GM21390 (cell line): ENCODE results near the gene ADISSP.

Experiments
- ATAC-seq: cut with Tn5 transposase; IDR thresholded peaks from one replicate; pipeline ENCODE4 v1.9.1; 2021; ENCODE audit not compliant: unreplicated experiment

Gene ADISSP

DNA sequence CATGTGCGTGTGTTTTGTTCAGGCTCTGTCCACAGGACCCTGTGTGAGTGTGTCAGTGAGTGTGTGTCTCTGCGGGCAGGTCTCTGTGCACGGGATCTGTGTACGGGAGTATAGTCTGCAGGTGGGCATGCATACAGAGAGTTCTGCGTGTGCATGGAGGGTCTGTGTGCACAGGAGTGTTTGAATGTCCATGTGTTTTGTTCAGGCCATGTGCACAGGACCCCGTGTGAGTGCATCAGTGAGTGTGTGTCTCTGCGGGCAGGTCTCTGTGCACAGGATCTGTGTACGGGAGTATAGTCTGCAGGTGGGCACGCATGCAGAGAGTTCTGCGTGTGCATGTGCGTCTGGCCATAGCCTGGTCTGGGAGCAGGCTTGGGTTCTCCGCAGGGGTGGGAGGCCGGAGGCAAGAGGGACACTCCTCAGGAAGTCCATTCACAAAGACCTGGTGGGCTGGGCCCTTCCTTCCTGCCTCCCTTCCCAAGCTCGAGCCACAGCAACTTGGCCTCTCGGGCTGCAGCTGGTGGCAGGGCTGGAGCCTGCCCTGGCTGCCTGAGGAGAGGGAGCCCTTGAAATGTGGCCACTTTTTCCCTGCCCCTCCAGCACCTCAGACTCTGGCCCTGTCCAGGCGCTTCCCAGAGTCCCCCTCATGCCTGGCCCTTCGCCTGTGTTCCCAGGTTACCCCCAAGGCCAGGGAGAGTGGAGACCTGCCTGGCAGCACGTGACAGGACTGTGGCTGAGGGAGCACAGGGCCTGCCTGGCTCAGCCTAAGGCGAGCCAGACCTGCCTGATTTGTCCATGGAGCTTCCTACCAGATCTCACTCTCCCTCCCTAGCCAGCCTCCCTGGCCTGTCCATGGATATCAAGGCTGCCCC, 28.3 kb downstream of the ADISSP start:
- ATAC-seq = no peak

GRCh38 chr20:3738111-3739053, 29.2 kb downstream of the ADISSP start:
- no peak for ATAC-seq

DNA sequence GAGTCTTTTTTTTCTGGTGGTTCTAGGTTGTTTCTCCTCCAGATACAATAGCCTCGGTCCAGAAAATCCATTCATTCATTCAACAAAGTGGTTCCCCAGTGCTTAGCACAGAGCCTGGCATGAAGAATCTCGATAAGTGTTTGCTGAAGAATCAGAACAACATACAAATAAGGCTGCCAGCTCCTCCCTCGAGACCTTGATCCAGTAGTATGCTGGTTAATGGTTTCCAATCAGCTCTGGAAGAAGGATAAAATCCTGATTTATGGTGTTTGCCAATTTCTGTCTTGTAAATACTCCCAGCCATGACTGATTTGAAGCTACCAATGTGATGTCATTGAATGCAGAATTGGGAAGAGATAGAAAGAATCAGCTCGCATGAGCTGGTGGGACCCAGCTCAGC, 31.8 kb downstream of the ADISSP start:
- ATAC-seq = no peak

GRCh38 chr20:3734111-3734843, 33.3 kb downstream of the ADISSP start:
- ATAC-seq = no peak

DNA sequence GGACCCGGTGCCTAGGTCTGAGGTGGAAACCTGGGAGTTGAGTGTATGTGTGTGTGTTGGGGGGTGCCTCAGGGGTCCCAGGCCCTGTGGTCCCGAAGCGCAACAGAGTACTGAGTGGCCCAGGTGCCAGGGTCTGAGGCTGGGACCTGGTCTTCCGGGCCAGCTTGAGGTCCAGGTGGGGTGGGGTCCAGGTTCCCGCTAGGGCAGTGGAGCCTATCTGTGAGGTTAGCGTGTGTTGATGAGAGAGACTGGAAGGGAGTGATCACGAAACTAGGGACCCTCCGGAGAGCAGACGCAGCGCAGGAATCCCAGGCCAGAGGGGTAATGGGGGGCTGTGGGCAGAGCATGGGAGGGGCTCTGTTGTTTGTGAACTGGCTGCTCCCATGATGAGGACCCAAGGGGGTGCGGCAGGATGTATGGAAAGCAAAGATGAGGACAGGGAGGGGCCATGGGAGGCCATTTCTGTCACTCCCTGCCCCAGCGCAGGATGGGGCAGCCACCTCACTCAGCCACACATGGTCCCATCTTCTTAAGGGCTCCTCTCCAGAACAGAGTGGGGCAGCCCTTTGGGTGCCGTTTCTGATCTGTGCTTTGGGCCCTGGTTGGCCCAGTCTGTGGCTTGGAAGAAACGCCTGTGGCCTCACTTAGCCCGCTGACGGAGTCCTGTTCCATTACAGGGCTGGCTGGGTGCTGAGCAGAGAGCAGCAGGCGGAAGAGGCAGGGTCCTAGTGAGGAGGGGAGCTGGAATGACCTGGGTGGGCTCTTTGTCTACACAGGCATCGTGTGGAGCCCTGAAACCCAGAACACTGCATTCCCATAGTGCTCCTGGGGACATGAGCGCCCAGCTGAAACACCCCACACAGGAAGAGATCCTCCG, 34.2 kb downstream of the ADISSP start:
- ATAC-seq = no peak

DNA sequence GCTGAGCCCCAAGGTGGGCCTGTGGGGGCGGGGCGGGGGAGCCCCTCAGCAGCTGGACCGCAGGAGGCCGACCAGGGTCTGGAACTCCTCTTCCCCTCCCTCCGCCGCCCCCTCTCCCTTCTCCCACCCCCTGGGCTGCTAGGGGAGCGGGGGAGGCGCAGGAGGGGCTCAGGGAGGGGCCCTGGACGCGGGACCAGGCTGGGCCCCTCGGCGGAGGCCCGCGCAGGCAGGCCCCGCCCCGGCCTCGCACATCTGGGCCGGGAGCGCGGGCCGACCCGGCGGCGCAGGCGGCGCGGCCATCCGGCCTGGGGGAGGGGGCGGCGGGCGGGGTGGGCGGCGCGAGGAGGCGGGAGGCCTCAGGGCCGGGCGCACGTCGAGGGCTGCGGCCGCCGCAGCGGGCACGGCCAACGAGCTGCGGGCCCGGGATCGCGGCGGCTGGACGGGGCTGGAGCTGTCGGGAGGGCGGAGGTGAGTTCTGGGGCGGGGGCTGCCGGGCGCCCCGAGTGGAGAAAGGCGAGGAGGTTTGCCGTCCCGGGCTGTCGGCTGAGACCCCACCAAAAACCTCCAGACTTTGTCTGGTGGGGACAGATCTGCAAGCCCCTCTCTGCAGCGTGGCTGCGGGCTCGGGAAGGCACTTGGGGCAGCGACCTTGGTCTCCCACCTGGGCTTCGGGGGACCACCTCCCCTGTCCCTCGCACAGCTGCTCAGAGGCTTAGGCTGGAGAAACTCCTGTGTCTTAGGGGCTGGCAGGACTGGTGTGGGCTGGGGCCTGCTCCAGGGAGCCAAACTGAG, 35.0 kb downstream of the ADISSP start, which contains the start of gene HSPA12B:
Gene HSPA12B, plus strand, starts transcription at position 359 of the 792 bp plus-strand sequence. CDS start 5,990 bp downstream, outside the sequence.
- no peak for ATAC-seq

GRCh38 chr20:3731944-3732326, 35.6 kb downstream of the ADISSP start:
- ATAC-seq = no peak

GRCh38 chr20:3730803-3731672, 36.5 kb downstream of the ADISSP start:
- no peak for ATAC-seq

GRCh38 chr20:3729811-3730540, 37.6 kb downstream of the ADISSP start:
- ATAC-seq = no peak

GRCh38 chr20:3729378-3729777, 38.2 kb downstream of the ADISSP start:
- ATAC-seq = no peak

DNA sequence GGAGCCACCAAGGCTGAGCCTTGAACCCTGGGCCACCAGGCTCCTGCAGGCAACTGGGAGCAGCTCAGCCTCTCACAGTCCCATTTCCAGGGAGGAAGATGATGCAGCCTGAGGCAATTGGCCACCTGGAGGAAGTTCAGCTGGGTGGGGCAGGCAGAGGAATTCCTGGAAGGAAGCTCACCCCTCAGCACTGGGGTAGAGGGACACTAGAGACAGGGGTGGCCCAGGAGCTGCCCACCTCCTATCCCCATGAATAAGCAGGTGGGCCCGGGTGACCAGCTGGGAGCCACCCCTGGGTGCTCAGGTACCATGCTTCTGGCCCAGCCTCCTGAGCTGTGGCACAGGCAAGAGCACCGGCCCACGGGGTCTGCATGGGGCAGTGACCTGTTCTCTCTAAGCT, 38.7 kb downstream of the ADISSP start:
- ATAC-seq = no peak

DNA sequence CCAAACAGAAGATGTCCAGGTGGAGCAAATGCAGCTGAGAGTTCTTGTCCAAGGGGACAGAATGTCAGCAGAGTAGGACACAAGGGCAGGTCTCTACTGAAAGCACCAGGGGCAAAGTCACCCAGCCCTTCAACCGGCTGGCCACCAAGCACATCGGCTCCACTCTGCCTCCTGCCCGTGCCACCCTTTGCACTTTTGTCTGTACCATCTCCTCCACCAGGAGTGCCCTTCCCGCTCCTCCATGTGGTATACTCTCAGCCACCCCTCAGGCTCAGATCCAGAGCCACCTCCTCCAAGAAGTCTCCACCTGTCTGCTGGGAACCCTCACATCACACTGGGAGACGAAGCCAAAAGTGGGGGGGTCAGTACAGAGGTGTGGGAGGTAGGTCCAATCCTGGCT, 39.2 kb downstream of the ADISSP start:
- ATAC-seq = no peak

- ATAC-seq = no peak
Observed at GRCh38 chr20:3727401-3728021, 40.0 kb downstream of the ADISSP start.

DNA sequence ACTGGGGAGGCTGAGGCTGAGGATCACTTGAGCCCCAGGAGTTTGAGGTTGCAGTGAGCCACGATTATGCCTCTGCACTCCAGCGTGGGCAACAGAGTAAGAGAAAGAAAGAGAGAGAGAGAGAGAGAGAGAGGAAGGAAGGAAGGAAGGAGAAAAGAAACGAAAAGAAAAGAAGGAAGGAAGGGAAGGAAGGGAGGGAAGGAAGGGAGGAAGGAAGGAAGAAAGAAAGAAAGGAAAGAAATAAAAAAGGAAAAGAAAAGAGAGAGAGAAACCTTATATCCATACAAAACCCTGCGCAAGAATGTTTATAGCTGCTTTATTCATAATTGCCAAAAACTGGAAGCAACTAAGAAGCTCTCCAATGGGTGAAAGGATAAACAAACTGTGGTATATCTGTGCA, 43.2 kb downstream of the ADISSP start:
- no peak for ATAC-seq

- ATAC-seq = no peak
Observed at GRCh38 chr20:3723284-3723683, 44.3 kb downstream of the ADISSP start.

- no peak for ATAC-seq
Observed at GRCh38 chr20:3721912-3722311, 45.6 kb downstream of the ADISSP start.

- no peak for ATAC-seq
Observed at GRCh38 chr20:3720626-3721025, 46.9 kb downstream of the ADISSP start.
